Measurements from ENCODE around the gene SLC49A4.
A peak's percentile ranks its signal among the peaks of the same experiment; 100 is the strongest.

SLC49A4 gene

GRCh38 chr3:122785231-122785630 is 9.6 kb upstream of the SLC49A4 start:
- no peak for TF ChIP-seq CTCF (IDR thresholded peaks at IDR 0.05; ENCODE audit: borderline replicate concordance, control extremely low read depth, extremely low read depth, insufficient read depth, missing control alignments)
- in situ Hi-C loops (cut with MboI; ENCODE audit: low sequenced_read_pairs, unreplicated experiment), result no loop called here
- DNase-seq (ENCODE audit: low spot score), result no peak

- no peak for DNase-seq (ENCODE audit: low spot score)
- in situ Hi-C loops (cut with MboI; ENCODE audit: low sequenced_read_pairs, unreplicated experiment), result no loop called here
- TF ChIP-seq CTCF (IDR thresholded peaks at IDR 0.05; ENCODE audit: borderline replicate concordance, control extremely low read depth, extremely low read depth, insufficient read depth, missing control alignments), result no peak
Observed at GRCh38 chr3:122786066-122786465, 8.8 kb upstream of the SLC49A4 start.

GRCh38 chr3:122787872-122788271 is 7.0 kb upstream of the SLC49A4 start:
- in situ Hi-C loops (cut with MboI; ENCODE audit: low sequenced_read_pairs, unreplicated experiment), result no loop called here
- TF ChIP-seq CTCF (IDR thresholded peaks at IDR 0.05; ENCODE audit: borderline replicate concordance, control extremely low read depth, extremely low read depth, insufficient read depth, missing control alignments), result no peak
- DNase-seq (ENCODE audit: low spot score), result no peak

- in situ Hi-C loops (cut with MboI; ENCODE audit: low sequenced_read_pairs, unreplicated experiment), result no loop called here
- no peak for TF ChIP-seq CTCF (IDR thresholded peaks at IDR 0.05; ENCODE audit: borderline replicate concordance, control extremely low read depth, extremely low read depth, insufficient read depth, missing control alignments)
Observed at GRCh38 chr3:122789585-122790273, 5.1 kb upstream of the SLC49A4 start.

GRCh38 chr3:122793568-122794416 is 1.1 kb upstream of the SLC49A4 start, which contains the start of gene HSPBAP1:
TSS of gene HSPBAP1 (minus strand) at chr3:122793831. CDS start at chr3:122793680, 151 bp downstream.
- peak; percentile 94 for DNase-seq (ENCODE audit: low spot score)
- in situ Hi-C loops (cut with MboI; ENCODE audit: low sequenced_read_pairs, unreplicated experiment), result no loop called here
- TF ChIP-seq CTCF (IDR thresholded peaks at IDR 0.05; ENCODE audit: borderline replicate concordance, control extremely low read depth, extremely low read depth, insufficient read depth, missing control alignments), result no peak

More at GRCh38 chr3:122789585-122790273, 5.1 kb upstream of the SLC49A4 start:
- no peak for DNase-seq (ENCODE audit: low spot score)

- in situ Hi-C loops (cut with MboI; ENCODE audit: low sequenced_read_pairs, unreplicated experiment), result no loop called here
- DNase-seq (ENCODE audit: low spot score), result no peak
- TF ChIP-seq CTCF (IDR thresholded peaks at IDR 0.05; ENCODE audit: borderline replicate concordance, control extremely low read depth, extremely low read depth, insufficient read depth, missing control alignments), result no peak
Observed at GRCh38 chr3:122794483-122794778, 438 bp upstream of the SLC49A4 start.

Measured in GM13976 (cell line).